GM19438 (cell line): ENCODE data around the gene MFSD12.
"Not testable (repeated sequence)": the region's sequence is repeated elsewhere in the genome, so short reads cannot be mapped to it uniquely, and the experiment has no call there.

Source experiments
- ATAC-seq: cut with Tn5 transposase; IDR thresholded peaks from one replicate; pipeline ENCODE4 v1.9.1; 2021; ENCODE audit warnings: low read depth; ENCODE audit not compliant: unreplicated experiment

Gene MFSD12

DNA sequence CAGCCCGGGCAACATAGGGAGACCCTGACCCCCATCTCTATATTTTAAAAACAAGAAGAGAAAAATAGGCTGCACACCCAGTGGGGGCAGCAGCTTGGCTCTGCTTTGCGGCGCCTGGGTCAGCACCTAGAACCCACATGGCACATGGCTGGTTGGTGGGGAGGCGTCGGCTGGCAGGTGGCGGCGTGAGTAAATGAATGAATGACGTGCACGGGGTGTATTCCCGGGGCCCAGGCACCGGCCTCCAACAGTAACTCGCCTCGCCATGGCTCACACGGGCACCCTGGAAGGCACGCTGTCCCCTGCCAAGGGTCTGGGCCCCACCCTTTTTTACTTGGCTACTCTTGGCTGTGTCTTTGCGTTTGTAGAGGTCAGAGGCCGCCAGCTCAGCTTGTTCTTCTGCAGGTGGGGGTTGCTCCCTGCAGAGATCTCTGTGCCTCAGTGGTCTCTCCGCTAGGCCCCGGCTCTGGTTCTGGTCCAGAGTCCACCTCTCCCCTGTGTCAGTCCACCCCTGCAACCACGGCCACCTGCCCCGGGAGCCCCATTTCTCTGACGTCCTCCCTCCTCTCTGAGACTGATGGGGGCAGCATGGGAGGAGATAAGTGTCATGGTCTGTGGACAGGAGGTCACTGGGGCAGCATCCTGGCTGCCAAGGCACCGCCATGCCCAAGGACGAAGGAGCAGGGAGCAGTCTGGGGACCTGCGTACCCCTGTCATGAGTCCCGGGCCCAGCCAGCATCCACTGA lies 45.7 kb downstream of the MFSD12 start:
- ATAC-seq, result no peak

DNA sequence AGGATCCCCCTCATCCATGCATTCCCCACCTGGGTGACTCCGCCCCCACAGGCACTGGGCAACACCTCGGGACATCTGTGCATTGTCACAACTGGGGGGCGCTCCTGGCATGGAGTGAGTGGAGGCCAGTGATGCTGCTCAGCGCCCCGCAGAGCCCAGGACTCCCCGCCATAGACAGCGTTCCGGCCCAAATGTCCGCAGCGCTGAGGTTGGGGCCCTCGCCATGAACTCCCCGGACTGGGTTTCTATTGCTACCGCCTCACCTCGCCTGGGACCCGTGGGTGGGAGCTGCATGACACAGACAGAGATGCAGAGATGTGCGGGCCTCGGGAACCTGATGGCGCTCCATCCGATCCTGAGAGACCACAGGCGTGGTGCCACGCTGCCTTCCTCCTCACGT lies 46.7 kb downstream of the MFSD12 start:
- ATAC-seq, result no peak

DNA sequence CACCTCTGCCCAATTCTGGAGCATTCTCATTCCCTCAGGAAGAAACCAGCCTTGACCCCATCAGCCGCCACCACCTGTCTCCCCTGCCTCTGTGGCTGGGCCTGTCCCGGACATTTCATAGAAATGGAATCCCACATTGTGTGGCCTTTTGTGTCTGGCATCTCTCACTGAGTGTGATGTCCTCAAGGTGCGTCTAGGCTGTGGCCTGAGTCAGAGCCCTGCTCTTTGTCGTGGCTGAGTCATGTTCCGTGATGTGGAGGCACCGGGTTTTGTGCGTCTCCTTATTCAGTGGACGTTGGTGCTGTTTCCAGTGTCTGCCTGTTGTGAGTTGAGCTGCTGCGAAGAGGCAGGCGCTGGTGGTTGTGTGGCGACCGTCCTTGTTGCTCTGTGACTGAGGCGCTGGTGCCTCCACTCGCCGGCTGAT lies 47.8 kb downstream of the MFSD12 start:
- ATAC-seq, result no peak

- no peak for ATAC-seq
Measured at GRCh38 chr19:3508771-3509535, 48.4 kb downstream of the MFSD12 start.

DNA sequence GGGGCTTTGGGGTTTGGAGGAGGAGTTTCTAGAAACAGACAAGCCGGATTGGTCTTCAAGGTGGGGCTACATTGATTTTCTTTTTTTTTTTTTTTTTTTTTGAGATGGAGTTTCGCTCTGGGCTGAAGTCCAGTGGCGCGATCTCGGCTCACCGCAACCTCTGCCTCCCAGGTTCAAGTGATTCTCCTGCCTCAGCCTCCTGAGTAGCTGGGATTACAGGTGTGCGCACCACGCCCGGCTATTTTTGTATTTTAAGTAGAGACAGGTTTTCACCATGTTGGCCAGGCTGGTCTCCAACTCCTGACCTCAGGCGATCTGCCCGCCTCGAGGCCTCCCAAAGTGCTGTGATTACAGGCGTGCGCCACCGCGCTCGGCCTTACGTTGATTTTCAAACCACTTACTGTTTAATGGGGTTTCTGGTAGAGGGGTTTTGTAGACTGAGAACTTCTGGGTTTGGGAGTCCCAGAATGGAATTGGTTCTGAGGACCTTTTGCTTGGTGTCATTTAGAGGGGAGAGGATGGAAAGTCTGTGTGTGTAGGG lies 49.2 kb downstream of the MFSD12 start:
- ATAC-seq, result not testable (repeated sequence)

DNA sequence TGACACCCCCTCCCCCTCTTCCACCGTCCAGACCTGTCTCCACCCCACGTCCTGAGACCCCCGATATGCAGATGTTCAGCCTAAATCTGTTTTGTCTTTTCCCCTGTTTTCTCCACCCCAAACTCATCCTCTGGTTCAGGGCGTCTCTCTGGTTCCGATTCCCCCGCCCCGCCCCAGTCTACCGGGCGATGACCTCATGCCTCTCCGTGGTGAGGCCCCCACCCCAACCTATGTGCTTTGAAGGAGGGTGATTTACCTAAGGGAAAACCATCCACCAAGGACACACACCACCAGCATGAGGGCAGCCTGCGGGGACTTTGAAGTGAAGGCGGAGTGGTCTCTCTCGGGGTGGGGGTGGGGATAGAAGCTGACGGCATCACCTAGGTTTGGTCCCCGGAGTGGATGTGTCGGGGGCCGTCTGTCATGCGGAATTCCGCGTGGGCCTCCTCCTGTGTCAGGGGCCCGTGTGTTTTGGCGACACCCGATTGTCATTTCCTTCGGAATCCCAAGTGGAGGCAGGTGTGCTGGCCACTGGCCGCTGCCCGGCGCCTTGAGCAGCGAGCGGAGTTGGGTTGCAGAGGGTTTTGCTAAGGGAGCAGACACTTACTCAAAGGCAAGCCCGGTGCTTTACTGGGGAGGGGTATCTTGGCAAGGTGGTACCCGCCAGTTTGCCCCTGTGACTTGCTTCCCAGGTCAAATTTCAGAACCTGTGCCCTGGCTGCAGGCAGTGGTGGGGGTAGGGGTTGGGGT lies 49.8 kb downstream of the MFSD12 start:
- ATAC-seq, result no peak

- ATAC-seq, result peak; percentile 3
Measured at GRCh38 chr19:3506384-3507340, 50.7 kb downstream of the MFSD12 start.

- peak; percentile 89 for ATAC-seq
Measured at GRCh38 chr19:3505598-3506383, 51.6 kb downstream of the MFSD12 start, which contains the start of gene FZR1. TSS of gene FZR1 (plus strand) at chr19:3506311. CDS start at chr19:3522990, 16,679 bp downstream.

DNA sequence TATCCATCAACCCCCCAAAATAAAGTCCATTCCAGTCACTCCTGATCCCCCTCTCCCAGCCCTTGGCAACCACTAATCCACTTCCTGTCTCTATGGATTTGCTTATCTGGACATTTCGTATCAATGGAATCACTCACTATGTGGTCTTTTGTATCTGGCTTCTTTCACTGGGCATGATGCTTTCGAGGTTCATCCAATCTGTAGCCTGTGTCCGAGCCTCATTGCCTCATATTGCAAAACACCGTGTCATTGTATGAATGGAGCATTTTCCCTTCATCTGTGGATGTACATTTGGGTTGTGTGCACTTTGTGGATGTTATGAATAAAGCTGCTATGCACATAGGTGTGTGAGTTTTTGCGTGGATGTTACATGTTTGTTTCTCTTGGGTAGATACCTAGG lies 52.7 kb downstream of the MFSD12 start:
- ATAC-seq, result no peak

DNA sequence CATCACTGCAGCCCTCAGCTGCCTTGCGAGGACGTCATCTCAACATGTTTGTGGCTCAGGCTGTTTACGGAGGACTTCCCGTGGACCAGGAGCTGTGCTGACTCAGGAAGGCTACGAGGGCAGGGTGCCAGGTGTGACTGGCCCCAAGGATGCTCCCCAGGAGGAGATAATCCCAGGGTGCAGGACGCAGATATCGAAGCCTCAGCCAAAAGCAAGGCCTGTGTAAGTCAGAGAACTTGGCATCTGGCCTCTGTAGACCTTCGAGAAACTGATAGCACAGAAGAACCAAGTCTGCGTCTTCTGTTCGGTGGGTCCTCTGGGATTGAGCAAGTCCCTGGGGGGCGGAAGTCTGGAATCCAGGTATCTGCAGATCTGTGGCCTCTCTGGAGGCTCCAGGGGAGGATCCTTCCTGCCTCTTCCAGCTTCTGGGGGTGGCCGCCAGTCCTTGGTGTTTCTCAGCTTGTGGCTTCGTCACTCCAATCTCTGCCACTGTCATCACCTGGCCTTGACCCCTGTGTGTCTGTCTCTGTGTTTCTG lies 54.3 kb downstream of the MFSD12 start:
- ATAC-seq, result no peak

GRCh38 chr19:3501780-3502179 lies 55.6 kb downstream of the MFSD12 start:
- no peak for ATAC-seq

DNA sequence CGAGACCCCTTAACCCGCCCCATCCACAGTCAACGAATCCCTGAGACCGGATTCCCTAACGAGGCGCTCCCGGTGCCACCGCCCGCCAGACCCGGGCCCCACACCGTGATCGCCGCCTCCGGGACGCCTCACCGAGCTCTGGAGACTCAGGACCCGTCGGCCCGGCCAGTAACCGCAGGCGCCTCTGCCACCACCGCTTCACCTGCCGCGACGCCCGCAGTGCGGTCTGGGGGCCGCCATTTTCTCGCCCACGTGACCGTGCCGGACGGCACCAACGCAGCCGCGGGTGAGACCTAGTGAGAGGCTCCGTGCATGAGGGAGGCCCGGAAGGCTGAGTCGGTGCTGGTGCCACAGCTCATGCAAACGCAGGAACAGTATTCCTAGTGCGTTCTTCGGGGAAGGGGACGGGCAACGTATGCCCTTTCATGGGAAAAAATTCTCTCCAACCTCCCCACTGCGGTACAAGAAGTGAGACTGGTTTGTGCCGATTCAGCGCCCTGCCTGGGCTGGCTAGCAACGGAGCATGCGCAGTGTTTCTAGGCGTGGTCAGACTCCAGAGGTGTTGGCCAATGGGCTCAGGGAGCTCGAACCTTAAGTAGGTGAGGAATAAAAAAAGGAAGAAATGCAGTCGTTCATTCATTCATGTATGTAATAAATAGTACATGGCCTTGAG lies 56.8 kb downstream of the MFSD12 start, which contains the start of gene DOHH:
DOHH (minus strand) TSS at position 246 of the 673 bp plus-strand sequence. CDS start 3,860 bp downstream, outside the sequence.
- peak; percentile 77 for ATAC-seq

GRCh38 chr19:3499738-3500428 lies 57.5 kb downstream of the MFSD12 start:
- ATAC-seq, result no peak

- no peak for ATAC-seq
Measured at GRCh38 chr19:3497757-3498520, 59.4 kb downstream of the MFSD12 start.

DNA sequence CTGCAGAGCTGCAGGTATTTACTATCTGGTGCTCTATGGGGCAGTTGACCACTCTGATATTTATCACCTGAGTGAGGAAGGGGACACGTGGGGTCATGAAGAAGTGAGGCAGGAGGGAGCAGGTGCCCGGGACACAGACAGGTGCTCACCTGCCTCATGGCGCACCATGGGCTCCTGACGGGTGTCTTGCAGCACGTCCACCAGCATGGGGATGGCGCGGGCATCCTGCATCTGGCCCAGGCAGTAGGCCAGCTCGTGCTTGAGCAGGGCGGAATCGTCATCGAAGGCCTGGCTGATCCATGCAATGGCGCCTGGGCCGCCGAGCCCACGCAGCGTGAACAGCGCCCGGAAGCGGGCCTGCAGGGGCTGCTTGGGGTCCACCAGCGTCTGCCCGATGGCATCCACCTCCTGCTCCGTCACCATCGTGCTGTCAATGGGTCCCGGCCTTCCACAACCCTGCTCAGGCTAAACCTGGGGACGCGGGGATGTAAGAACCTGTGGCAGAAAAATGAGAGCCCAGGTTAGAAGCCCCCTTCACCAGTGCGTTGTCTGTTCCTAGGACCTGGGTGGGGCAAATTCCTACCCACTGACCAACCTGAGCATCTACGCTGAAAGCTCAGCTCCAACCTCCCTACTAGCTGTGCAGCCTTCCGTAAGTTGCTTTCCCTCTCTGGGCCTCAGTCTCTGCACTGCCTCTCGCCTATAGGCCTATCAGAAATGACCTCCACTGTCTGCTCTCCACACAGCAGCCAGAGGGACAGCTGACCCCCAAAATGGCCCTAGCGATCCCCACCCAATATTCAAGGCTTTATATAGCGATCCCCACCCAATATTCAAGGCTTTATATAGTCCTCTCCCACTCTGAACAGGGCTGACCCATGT lies 60.8 kb downstream of the MFSD12 start:
- no peak for ATAC-seq

DNA sequence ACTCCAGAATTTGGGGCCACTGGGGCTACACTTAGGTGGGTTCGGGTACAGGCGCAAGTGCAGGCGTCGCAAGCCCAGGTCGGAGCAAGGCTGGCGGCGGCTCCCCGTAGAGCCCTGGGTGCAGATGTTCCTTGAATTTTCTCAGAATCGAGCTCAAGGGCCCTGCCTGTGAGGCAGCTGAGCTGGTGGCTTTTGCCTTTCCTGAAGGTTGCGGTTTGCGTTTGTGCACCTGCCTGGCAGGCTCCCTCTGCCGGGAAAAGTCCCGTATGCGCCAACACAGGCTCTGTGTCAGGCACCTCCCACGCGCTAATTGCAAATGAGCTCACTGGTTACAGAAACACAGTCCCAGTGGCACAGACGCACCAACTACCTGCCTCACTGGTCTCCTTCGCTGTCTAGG lies 62.8 kb downstream of the MFSD12 start:
- no peak for ATAC-seq
